Cerebellar cortex (tissue), 1 donor: ENCODE measurements around the gene RC3H1.
A peak's percentile ranks its signal among the peaks of the same experiment; 100 is the strongest.
"Not testable (repeated sequence)": the region's sequence is repeated elsewhere in the genome, so short reads cannot be mapped to it uniquely, and the experiment has no call there.

Experiments used
- DNase-seq: peaks from one replicate; pipeline ENCODE4 v3.0.0-alpha.2; 2015; ENCODE audit warnings: low spot score

Gene RC3H1

DNA sequence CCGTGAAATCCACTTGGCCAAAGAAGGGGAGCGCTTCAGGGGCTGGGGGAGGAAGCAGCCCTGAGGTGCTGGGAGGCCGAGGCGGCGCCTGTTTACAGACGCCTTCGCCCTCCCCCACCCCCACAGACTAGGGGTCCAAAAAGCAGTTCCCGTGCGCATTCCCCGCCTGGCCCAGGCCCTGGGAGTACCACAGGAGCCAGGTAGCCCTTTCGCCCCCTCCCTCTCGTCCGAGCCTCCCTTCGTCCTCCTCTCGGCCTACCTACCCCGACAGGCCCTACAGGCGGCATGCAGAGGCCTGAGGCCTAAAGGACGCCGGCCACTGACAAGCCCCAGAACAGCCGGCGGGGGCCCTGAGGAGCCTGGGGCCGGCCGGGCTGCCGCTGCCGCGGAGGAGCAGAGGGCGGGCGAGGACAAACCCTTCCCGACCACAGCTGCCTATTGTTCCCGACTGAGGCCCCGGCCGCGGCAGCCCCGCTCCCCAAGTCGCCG lies 522 bp downstream of the RC3H1 start:
- DNase-seq = peak; percentile 46

DNA sequence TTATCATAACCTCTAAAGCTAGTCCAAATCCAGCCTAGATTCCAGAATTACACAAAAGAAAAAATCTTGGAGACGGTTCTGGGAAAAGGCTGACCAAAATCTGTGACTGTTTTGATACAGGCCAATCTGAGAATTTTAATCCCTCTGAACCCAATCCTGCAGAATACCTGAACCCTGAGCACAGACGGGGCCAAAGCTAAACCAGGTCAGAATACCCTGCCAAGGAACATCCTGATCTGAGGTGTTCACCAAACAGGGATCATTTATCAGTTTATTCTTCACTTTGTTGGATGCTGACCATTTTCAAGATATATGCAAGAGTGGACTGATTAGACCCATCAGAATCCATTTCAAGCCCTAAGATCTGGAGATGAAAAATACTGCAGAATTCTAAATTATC lies 3.6 kb downstream of the RC3H1 start:
- peak; percentile 39 for DNase-seq

DNA sequence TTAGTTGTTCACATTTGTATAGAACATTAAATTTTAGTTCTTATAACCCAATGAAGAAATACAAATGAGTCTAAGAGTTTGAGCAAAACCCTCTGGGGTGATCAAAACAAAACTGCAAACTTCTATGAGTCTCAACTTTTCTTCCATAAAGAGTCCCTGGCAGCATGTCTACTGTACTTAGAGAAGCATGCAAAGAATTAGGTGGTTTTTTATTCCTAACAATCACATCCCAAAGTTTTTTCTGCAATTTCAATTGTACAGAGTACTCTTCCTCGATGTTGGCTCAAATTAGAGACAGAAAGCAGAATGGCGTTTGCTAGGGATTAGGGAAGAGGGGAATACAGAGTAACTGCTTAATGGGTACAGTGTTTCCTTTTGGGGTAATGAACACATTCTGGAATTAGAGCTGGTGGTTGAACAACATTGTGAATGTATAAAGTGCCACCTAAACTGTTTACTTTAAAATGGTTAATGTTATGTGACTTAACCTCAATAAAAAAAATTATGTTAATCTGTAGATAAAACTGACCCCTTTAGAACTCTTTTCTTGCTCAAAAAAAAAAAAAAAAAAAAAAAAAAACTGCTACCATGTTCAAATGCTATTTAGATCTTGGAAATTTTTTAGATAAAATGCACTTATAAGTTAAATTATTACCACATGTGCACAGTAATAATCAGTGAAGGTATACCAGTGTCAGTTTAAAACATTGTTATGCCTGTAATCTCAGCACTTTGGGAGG lies 4.8 kb downstream of the RC3H1 start:
- DNase-seq = no peak

DNA sequence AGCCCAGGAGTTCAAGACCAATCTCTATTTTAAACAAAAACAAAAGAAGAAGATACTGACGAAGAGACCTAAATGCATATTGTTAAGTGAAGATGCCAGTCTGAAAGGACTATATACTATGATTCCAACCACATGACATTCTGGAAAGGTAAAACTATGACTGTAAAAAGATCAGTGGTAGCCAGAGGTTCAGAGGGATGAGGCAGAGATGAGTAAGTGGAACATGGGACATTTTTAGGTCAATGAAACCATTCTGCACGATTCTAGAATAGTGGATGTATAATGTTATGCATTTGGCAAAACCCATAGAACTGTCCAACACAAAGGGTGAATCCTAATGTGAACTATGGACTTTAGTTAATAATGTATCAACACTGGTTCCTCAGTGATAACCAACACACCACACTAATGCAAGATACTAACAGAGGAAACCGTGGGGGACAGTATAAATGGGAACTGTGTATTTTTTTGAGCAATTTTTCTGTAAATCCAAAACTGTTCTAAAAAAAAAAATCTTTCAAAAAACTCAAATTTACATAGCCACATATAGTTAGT lies 8.2 kb downstream of the RC3H1 start:
- DNase-seq = no peak

DNA sequence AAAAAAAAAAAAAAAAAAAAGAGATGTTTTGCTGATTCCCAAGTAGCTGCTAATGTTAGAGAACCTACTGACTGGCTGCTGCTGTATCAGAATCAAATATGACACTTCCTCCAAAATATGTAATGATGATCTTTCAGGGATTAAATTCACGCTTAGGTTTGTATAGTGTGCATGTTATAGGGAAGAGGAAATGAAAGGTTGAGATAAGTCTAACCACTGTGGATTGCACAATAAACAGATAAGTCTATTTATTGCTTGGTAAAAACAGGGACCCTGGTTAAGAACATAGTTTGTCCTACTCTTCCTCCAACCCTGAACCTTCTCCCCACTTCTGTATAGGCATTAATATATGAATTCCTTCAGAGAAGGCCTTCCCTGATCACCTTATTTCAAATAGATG lies 13.2 kb downstream of the RC3H1 start:
- no peak for DNase-seq

DNA sequence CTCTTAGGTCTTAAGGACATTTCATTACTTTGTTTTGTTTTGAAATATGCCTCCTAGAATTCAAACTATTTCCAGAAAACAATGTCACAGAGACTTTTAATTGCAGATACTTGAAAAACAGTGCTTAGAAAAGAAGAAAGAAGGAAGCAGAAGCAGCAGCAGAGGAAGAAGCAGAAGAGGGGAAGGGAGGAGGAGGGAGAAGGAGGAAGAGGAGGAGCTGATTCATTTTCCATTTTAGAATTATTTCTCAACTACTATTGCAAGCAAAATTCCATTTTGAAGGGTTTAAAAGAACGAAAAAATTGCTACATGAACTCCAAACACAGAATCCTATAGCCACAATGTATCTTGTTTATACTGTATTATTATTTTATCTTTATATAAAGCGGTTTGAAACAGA lies 13.9 kb downstream of the RC3H1 start:
- no peak for DNase-seq

DNA sequence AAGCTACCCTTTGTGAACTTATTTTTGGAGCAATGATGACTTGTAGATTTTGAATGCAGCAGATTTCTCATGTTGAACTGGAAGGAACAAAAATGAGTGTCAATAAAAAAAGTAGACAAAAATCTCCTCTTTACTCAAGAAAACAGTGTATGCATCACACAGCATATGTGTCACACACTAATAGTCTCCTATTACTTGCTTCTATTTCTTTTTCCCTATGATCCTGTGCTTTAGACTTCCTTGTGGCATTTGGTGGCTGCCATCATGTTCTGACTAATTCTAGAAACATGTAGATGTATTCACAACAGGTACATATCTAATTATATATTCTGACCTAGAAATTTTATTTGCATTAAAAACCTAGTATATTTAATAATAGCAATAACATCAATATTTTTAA lies 14.3 kb downstream of the RC3H1 start:
- no peak for DNase-seq

DNA sequence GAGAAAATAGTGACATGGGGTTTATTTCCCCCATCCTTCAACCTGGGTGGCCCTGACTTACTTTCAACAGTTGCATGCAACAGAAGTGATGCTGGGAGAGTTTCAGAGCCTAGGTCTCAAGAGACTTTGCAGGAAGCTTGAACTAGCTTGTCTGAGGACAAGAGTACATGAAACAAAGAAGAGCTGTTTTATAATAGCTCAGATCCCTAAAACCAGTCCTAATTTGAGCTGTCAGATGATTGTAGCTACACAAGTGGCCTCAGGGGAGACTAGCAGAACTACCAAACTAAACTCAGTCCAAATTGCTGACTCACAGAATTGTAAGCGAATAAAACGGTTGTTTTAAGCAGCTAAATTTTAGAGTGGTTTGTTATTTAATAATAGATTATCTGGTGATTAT lies 17.1 kb downstream of the RC3H1 start:
- DNase-seq = no peak

DNA sequence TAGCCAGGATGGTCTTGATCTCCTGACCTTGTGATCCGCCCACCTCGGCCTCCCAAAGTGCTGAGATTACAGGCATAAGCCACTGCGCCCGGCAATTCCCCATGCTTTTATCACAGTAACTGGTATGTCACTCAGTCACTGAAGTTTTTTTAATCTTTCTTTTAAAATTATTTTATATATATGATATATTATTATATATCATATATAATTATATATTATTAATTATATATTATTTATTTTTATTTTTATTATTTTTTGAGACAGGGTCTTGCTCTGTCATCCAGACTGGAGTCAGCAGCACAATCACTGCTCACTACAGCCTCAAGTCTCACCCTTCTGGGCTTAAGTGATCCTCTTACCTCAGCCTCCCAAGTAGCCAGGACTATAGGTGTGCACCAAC lies 18.3 kb downstream of the RC3H1 start:
- no peak for DNase-seq

DNA sequence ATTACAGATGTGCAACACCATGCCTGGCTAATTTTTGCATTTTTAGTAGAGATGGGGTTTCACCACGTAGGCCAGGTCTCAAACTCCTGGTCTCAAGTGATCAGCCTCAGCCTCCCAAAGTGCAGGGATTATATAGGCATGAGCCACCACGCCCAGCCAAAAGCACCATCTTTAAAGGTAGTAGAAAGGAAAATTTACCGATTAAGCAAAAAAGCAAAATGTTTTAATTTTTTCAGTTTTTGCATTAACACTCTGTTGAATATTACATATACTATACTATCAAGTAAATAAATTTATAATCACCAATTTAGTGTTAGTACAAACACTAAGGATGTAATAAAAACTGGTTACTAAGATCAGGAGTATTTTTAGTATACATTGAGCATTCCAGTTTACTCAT lies 20.6 kb downstream of the RC3H1 start:
- DNase-seq = no peak

DNA sequence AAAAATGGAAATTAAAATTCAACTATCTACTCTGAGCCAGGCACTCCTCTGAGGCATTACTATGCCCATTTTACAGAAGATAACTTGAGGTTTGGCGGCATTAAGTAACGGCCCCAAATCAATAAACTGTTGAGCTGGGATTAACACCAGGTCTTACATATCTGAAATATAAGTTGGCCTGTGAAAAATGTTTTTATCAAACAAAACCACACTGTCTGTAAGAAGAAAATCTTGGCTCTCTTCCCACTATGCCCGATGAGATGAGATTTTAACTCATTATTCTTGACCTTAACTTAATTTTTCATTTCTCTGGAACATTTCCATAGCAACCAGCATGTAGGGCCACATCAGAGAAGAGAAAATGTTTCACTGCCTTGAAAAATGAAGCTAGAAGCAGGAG lies 21.8 kb downstream of the RC3H1 start:
- DNase-seq = no peak

DNA sequence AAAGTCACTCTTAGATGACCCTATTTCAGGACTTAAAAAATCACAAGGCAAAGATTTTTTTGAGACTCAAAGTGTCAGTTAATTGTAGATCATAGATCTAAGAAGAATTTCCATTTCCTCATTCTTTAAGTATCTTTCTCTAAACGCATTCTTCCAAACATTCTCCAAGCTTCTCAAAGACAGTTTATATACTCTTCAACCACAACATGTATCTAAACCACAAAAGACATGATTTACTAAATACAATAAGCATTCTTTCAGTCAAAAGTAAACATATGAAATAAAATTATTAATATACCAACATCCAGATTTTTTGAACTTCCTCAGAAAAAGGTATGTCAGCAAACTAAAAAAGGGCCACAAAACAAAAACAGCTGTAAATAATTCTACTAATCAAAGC lies 24.4 kb downstream of the RC3H1 start:
- no peak for DNase-seq

DNA sequence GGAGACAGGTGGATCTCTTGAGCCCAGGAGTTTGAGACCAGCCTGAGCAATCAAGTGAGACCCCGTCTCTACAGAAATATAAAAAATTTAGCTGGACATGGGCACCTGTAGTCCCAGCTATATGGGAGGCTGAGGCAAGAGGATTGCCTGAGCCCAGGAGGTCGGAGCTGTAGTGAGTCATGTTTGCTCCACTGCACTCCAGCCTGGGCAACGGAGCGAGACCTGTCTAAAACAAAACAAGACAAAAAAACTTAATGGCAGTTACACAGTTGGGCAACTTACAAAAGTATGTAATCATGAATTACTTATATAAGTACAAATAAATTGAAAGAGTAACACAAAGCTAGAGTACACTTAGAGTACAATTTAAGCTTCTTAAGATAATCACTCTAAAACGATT lies 25.2 kb downstream of the RC3H1 start:
- no peak for DNase-seq

DNA sequence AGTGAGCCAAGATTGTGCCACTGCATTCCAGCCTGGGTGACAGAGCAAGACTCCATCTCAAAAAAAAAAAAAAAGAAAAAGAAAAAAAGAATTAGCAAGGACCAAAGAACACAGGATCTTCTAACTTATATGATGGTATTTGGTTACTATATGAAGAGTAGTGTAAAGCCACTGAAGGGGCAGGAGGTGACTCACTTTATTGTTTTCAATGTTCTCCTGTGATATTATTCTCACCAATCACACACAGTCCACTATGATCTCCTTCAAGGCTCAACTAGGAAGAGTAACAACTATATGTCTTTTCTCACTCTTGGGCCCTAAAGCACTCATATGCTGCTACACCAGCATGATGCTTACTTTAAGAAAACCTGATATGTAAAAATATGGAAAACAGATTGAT lies 26.7 kb downstream of the RC3H1 start:
- no peak for DNase-seq

DNA sequence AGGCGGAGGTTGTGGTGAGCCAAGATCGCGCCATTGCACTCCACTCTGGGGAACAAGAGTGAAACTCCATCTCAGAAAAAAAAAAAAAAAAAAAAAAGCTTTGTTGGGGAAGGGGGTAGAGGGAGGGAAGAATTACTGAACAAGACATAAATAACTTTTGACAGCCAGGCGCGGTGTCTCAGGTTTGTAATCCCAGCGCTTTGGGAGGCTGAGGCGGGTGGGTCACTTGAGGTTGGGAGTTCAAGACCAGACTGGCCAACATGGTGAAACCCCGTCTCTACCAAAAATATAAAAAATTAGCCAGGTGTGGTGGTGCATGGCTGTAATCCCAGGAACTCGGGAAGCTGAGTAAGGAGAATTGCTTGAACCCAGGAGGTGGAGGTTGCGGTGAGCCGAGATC lies 28.2 kb downstream of the RC3H1 start:
- DNase-seq = not testable (repeated sequence)

DNA sequence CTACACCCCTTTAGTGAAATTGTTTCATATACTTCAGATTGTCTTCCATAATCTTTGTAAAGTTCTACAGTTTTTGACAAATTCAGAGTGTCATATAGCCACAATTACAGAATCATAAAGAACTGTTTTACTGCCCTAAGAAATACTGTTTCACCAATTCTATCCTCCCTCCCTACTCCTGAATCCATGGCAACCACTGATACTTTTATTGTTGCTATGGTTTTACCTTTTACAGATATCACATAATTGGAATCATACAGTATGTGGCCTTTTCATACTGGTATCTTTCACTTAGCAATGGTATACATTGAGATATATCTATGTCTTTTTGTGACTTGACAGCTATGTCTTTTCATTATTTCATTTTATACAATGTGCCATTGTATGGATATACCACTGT lies 34.1 kb downstream of the RC3H1 start:
- DNase-seq = no peak

DNA sequence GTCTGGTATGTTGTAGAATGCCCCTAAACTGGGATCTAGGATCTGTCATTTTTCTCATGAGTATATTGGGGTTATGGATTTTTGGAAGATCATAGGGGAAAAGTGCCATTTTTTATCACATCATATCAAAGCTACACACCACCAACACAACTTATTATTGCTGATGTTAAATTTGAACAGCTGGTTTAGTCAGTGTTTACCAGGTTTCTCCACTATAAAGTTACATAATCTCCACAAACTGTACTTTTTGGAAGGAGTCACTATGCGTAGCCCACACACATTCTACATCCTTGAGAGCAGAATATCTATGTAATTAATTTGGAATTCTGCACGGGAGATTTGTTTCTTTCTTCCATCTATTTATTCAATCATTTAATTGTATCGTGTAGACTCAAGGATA lies 35.2 kb downstream of the RC3H1 start:
- DNase-seq = no peak

DNA sequence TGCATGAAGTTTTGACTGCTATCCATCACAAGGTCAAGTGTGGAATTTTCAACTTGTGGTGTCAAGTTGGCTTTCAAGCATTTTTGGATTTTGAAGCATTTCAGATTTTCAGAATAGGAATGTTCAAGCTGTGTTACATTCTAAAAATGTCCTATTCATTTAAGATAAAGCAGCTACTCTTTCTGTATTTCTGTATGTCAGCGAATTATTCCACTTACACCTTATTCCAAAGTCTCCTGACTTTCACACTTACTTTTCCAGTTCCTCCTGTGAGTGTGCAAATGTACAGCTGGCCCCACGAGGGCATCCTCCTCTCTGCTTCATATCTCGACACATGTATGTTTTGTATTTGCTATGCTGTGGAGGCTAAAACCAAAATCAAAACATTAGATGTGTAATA lies 51.9 kb downstream of the RC3H1 start:
- DNase-seq = no peak

DNA sequence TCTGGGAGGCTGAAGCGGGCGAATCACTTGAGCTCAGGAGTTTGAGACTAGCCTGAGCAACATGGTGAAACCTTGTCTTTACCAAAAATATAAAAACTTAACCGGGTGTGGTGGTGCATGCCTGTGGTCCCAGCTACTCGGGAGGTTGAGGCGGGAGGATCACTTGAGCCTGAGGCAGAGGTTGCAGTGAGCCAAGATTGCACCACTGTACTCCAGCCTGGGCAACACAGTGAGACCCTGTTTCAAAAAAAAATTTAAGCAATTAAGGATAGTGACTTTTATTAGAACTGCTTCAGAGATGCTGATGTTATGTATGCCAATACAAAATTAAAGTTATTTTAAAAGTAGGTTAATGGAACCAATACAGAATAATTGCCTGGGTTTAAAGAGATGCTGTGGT lies 56.3 kb downstream of the RC3H1 start:
- DNase-seq = not testable (repeated sequence)

DNA sequence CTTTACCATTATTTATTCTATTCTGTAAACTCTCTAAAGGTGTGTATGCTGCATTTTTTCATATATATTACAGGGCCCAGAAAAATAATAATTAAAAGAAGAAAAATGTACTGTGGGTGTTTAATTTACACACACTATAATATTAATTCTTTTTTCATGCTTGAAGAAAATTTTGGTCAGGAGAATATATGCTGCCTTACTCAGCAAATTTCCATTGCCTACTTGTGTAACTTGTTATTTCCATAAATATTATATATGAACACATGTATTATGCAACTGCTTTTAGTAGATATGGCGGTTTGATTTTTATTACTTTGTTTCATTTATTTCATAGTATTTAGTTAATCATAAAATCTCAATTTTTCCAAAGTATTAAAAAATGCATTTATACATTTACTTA lies 58.7 kb downstream of the RC3H1 start:
- no peak for DNase-seq

DNA sequence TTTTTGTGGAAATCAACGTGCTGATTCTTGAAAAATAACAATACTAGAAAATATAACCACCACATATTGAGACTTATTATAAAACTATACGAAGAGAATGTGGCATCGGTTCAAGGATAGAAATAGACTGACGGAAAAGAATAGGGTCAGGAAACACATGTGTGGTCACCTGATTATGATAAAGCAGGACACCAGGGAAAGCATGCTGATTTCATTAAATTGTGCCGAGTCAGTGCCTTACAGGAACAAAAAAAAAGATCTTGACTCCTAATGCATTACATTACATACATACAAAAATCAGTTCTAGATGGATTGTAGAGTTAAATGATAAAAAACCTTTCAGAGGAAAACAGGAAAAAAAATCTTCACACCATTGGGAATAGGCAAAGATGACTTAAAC lies 61.5 kb downstream of the RC3H1 start:
- no peak for DNase-seq

DNA sequence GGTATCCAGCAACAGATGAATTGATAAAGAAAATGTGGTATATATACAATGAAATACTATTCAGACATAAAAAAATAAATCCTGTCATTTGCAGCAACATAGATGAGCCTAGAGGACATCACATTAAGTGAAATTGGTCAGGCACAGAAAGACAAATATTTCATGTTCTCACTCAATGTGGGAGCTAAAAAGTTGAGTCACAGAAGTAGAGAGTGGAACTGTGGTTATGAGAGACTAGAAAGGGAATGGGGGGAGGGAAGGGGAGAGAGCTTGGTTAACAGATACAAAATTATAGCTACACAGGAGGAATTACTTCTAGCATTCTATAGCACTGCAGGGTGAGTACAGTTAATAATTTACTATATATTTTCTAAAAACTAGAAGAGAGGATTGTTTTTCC lies 68.0 kb downstream of the RC3H1 start:
- DNase-seq = no peak

DNA sequence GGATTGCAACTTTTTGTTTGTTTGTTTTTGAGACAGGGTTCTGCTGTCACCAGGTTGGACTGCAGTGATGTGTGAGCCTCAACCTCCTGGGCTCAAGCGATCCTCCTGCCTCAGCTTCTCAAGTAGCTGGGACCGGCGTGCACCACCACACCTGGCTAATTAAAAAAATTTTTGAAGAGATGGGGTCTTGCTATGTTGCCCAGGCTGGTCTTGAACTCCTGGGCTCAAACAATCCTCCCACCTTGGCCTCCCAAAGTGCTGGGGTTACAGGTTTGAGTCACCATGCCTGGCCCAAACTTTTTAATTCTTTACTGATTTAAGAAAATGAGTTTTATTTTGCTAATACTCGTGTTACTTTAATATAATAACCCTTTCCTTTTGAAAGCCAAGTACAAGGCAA lies 73.6 kb downstream of the RC3H1 start:
- DNase-seq = no peak

DNA sequence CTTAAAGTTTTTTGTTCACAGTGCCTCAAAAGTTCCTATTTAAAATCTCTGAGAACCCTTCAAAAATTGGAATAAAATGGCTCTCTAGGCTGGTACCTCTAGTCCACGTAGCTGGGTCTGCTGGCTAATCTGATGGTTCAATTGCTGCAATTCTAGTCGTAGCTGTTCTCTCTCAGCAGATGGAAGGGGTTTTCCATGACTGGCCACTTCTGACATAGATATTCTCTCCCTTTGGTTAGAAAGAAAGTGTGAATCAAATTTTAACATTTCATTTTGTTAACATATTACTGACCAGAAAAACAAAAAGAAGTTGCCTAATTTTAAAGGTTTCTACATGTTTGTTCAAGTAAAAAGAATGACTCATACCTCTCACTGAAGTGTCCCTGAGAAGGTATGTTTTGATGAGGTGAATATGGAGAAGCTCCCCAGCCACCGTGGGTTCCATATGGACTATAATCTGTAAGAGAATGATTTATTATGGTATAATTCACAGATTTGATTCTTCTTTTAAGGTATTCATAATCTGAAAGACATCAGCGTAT lies 75.7 kb downstream of the RC3H1 start:
- no peak for DNase-seq
